ENCODE results near the gene SERTAD3. TPM values are rescaled to one million over a fixed set of nuclear protein-coding genes. Genes with fewer than 3 reads are reported as not detected.

Gene SERTAD3
- total and polyA plus RNA-seq, 11 donors = 17.6 to 38.7 (median 26.0) TPM

DNA sequence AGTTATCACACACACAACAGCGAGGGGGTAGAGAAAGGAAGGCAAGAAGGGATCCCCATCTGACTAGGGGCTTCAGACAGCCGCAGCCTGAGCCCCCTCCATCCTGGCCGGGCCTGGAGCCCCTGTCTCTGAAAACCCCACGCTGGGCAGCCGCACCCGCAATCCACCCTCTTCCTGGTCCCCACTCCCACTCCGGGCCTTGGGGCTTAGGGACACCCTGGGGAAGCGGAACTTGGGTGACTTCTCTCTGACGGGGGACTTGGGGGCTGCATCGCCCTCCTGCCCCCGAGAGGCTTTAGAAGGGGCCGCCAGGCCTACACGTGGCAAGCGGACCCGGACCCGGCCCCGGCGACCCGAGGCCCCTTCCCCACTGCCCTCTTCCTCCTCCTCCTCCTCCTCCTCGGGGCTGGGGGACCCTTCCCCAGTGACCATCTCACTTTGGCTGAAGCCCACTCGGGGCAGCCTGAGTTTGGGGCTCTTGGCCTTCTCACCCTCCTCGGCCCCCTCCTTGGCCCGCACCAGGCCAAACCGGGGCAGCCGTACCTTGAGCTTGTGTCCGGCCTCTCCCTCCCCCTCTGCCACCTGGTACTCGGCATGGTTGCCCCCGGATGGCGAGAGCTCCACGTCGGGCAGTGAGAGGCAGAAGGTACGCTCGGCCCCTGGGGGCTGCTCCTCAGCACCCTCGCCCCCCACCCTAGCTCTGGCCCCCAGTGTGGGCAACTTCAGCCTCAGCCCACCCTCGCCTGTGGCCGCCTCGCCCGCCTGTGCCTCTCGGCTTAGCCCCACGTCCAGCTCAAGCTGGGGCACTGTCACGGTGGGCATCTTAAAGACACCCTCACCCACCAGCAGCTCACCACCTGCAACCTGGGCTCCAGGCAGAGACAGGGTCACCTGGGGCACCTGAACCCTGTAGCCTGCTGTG is 50.0 kb downstream of the SERTAD3 start:
- intact Hi-C loops (cut with DNase I) = no loop called here
- Histone ChIP-seq H3K4me3 (no peak overlapping the region), H3K9me3 (no peaks in the 10 kb centered on the region), H3K27ac (no peak overlapping the region), H3K27me3 (no peaks in the 10 kb centered on the region), H3K4me1 (no peaks in the 10 kb centered on the region), H3K36me3 (peaks cover 0 to 8% (median 0%) of the 10 kb centered on the region in 9 donors)
- DNase-seq = no peak
- TF ChIP-seq CTCF (IDR thresholded peaks at IDR 0.05) (no peak), POLR2A (IDR thresholded peaks at IDR 0.05) (no peak)
- no peak for ATAC-seq
- WGBS, 4 donors = 89 to 94% (median 91%) methylated on average over 25 to 41 of the region's 41 CpGs

- H3K27ac ChIP-seq = no peak overlapping the region
- ATAC-seq = peak in 1 of 4 donors; percentile 35
- H3K4me3 ChIP-seq = no peak overlapping the region
- H3K4me1 ChIP-seq = no peaks in the 10 kb centered on the region
- no peak for DNase-seq
- no peaks in the 10 kb centered on the region for H3K27me3 ChIP-seq
- H3K9me3 ChIP-seq = no peaks in the 10 kb centered on the region
- intact Hi-C loops (cut with DNase I) = no loop called here
- TF ChIP-seq POLR2A (IDR thresholded peaks at IDR 0.05) = no peak
- TF ChIP-seq CTCF (IDR thresholded peaks at IDR 0.05) = peak in 8 of 12 donors; percentile 9 to 35 (median 18)
- H3K36me3 ChIP-seq = peaks cover 0 to 8% (median 0%) of the 10 kb centered on the region in 9 donors
- 43 to 66% (median 54%) methylated on average over 9 of the region's 9 CpGs for WGBS, 4 donors
Observed at GRCh38 chr19:40392894-40393517, 51.1 kb downstream of the SERTAD3 start.

- TF ChIP-seq POLR2A (IDR thresholded peaks at IDR 0.05) (no peak), CTCF (IDR thresholded peaks at IDR 0.05) (no peak)
- Histone ChIP-seq H3K9me3 (no peaks in the 10 kb centered on the region), H3K4me3 (no peak overlapping the region), H3K27me3 (no peaks in the 10 kb centered on the region), H3K36me3 (peaks cover 0 to 4% (median 0%) of the 10 kb centered on the region in 9 donors), H3K4me1 (no peaks in the 10 kb centered on the region), H3K27ac (no peak overlapping the region)
- WGBS, 4 donors = 62 to 73% (median 73%) methylated on average over 8 of the region's 8 CpGs
- intact Hi-C loops (cut with DNase I) = no loop called here
- ATAC-seq (no peak), DNase-seq (no peak)
Observed at GRCh38 chr19:40392123-40392522, 52.0 kb downstream of the SERTAD3 start.

Other genes with a start within 250 kb of the SERTAD3 start
- not detected for gene TTC9B, start 226.0 kb downstream of the SERTAD3 start, total RNA-seq
- not detected for gene TTC9B, start 226.0 kb downstream of the SERTAD3 start, polyA plus RNA-seq
- gene CCNP, start 217.6 kb downstream of the SERTAD3 start, total RNA-seq = under 1 TPM in 2 of 9 donors, not detected in 7; 0.21 to 0.75 TPM
- not detected for gene CCNP, start 217.6 kb downstream of the SERTAD3 start, polyA plus RNA-seq
- 100 to 1,000 TPM in 7 of 9 donors, 10 to 100 TPM in 2; 81.8 to 132 (median 113) TPM for gene AKT2, start 159.0 kb downstream of the SERTAD3 start, total RNA-seq
- gene AKT2, start 159.0 kb downstream of the SERTAD3 start, polyA plus RNA-seq = 10 to 100 TPM; 71.0 to 91.0 TPM
- 100 to 1,000 TPM in 8 of 9 donors, 10 to 100 TPM in 1; 99.1 to 230 (median 148) TPM for gene C19orf47, start 95.9 kb downstream of the SERTAD3 start, total RNA-seq
- 100 to 1,000 TPM; 226 to 314 TPM for gene C19orf47, start 95.9 kb downstream of the SERTAD3 start, polyA plus RNA-seq
- gene PLD3, start 95.6 kb downstream of the SERTAD3 start, total RNA-seq = 100 to 1,000 TPM; 138 to 375 (median 183) TPM
- gene PLD3, start 95.6 kb downstream of the SERTAD3 start, polyA plus RNA-seq = 100 to 1,000 TPM; 109 to 146 TPM
- gene HIPK4, start 54.2 kb downstream of the SERTAD3 start, total RNA-seq = under 1 TPM in 3 of 9 donors, not detected in 6; 0.07 to 0.14 (median 0.12) TPM
- gene HIPK4, start 54.2 kb downstream of the SERTAD3 start, polyA plus RNA-seq = under 1 TPM; 0.08 to 0.12 TPM
- gene PRX, start 31.0 kb downstream of the SERTAD3 start, total RNA-seq = 1 to 10 TPM; 2.5 to 4.6 (median 3.1) TPM
- gene PRX, start 31.0 kb downstream of the SERTAD3 start, polyA plus RNA-seq = 1 to 10 TPM; 2.9 to 4.3 TPM
- gene SERTAD1, start 18.3 kb downstream of the SERTAD3 start, total RNA-seq = 10 to 100 TPM in 6 of 9 donors, 1 to 10 TPM in 3; 7.6 to 28.0 (median 11.5) TPM
- gene SERTAD1, start 18.3 kb downstream of the SERTAD3 start, polyA plus RNA-seq = 10 to 100 TPM; 10.2 to 40.2 TPM
- 100 to 1,000 TPM in 5 of 9 donors, 10 to 100 TPM in 4; 76.3 to 330 (median 100) TPM for gene BLVRB, start 21.4 kb upstream of the SERTAD3 start, total RNA-seq
- 100 to 1,000 TPM; 115 to 164 TPM for gene BLVRB, start 21.4 kb upstream of the SERTAD3 start, polyA plus RNA-seq
- 1 to 10 TPM; 1.9 to 8.7 (median 4.2) TPM for gene SPTBN4, start 22.7 kb upstream of the SERTAD3 start, total RNA-seq
- gene SPTBN4, start 22.7 kb upstream of the SERTAD3 start, polyA plus RNA-seq = 1 to 10 TPM; 2.3 to 5.4 TPM
- 10 to 100 TPM; 16.4 to 52.8 (median 18.4) TPM for gene SHKBP1, start 132.5 kb upstream of the SERTAD3 start, total RNA-seq
- gene SHKBP1, start 132.5 kb upstream of the SERTAD3 start, polyA plus RNA-seq = 10 to 100 TPM; 23.2 to 37.0 TPM
- 100 to 1,000 TPM; 101 to 319 (median 212) TPM for gene LTBP4, start 157.0 kb upstream of the SERTAD3 start, total RNA-seq
- 100 to 1,000 TPM in 1 of 2 donors, 10 to 100 TPM in 1; 95.0 to 121 TPM for gene LTBP4, start 157.0 kb upstream of the SERTAD3 start, polyA plus RNA-seq
- gene NUMBL, start 246.3 kb upstream of the SERTAD3 start, total RNA-seq = 10 to 100 TPM in 5 of 9 donors, 1 to 10 TPM in 4; 7.3 to 29.1 (median 10.6) TPM
- 10 to 100 TPM in 1 of 2 donors, 1 to 10 TPM in 1; 8.4 to 11.7 TPM for gene NUMBL, start 246.3 kb upstream of the SERTAD3 start, polyA plus RNA-seq